SHP77 (cell line): ENCODE results near the gene CNN2.
"Not testable (repeated sequence)": the region's sequence is repeated elsewhere in the genome, so short reads cannot be mapped to it uniquely, and the experiment has no call there.

Source experiments
- DNase-seq, 2 experiments: peaks; one replicate each; lab custom pipeline; 2025; lab: John Stamatoyannopoulos, UW

Gene CNN2

GRCh38 chr19:1010586-1011510, 15.6 kb upstream of the CNN2 start:
- no peak for DNase-seq

GRCh38 chr19:1011831-1012333, 14.5 kb upstream of the CNN2 start:
- no peak for DNase-seq

GRCh38 chr19:1012334-1012733, 14.1 kb upstream of the CNN2 start:
- no peak for DNase-seq

- DNase-seq: no peak
Measured at GRCh38 chr19:1013218-1013617, 13.2 kb upstream of the CNN2 start.

- no peak for DNase-seq
Measured at GRCh38 chr19:1014161-1015060, 12.0 kb upstream of the CNN2 start.

GRCh38 chr19:1015061-1015781, 11.2 kb upstream of the CNN2 start:
- no peak for DNase-seq

GRCh38 chr19:1015782-1016646, 10.4 kb upstream of the CNN2 start:
- no peak for DNase-seq

- DNase-seq: no peak
Measured at GRCh38 chr19:1016647-1017114, 9.7 kb upstream of the CNN2 start.

- DNase-seq: no peak
Measured at GRCh38 chr19:1017115-1017905, 9.1 kb upstream of the CNN2 start.

- no peak for DNase-seq
Measured at GRCh38 chr19:1017906-1018305, 8.5 kb upstream of the CNN2 start.

GRCh38 chr19:1018393-1018792, 8.0 kb upstream of the CNN2 start:
- DNase-seq: no peak

GRCh38 chr19:1018932-1019615, 7.3 kb upstream of the CNN2 start:
- DNase-seq: no peak

- DNase-seq: no peak
Measured at GRCh38 chr19:1019616-1019961, 6.8 kb upstream of the CNN2 start.

- no peak for DNase-seq
Measured at GRCh38 chr19:1019980-1020867, 6.2 kb upstream of the CNN2 start.

- peak; percentile 86 to 95 for DNase-seq
Measured at GRCh38 chr19:1020868-1021425, 5.5 kb upstream of the CNN2 start, which contains the start of gene TMEM259. Gene TMEM259 (minus strand): TSS chr19:1021123. CDS start chr19:1020996, 127 bp downstream.

GRCh38 chr19:1023883-1024188, 2.6 kb upstream of the CNN2 start:
- DNase-seq: not testable (repeated sequence)

GRCh38 chr19:1025080-1025479, 1.3 kb upstream of the CNN2 start:
- DNase-seq: not testable (repeated sequence)
